RPMI8226 (cell line): ENCODE data around the gene SPOP.
"Not testable (repeated sequence)": the region's sequence is repeated elsewhere in the genome, so short reads cannot be mapped to it uniquely, and the experiment has no call there.

ENCODE experiments used
- DNase-seq: peaks from one replicate; pipeline ENCODE4 v3.0.0-alpha.2; 2015

SPOP gene

DNA sequence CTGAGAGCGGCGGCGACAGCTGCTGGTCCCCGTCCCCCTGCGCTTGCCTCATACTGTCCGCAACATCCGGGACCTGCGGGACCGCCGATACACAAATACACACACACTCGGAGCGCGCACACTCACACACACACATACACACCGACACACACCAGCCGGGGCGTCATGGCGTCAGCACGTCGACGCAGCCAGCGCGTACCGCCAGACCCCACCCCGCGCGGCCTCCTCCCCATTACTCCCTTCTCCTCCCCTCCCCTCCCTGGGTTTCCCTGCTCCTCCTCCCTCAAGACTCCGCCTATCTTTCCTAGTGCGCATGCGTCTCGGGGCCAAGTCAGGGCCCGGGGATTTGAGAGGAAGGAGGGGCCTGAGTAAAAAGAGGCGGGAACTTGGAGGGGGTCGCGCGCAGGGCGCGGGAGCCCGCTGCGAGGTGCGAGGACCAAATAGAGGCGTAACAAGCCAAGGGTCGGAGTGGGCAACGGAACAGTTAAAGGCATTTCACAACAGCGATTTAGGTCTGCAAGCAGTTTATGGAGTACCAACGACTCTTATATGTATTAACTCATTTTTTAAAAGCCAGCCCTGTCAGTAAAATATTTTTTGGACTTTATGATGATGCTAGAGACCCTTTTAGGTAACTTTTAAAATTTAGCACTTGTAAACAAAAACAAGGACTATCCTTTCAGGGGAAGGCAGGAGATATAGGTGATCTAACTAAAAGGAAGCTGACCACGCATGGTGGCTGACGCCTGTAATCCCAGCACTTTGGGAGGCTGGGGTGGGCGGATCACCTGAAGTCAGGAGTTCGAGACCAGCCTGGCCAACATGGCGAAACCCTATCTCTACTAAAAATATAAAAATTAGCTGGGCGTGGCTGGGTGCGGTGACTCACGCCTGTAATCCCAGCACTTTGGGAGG is at the start of gene SPOP:
Gene SPOP (minus strand): TSS at position 165 of the 915 bp plus-strand sequence. CDS start 55,287 bp downstream, outside the sequence.
- DNase-seq, result peak; percentile 99

DNA sequence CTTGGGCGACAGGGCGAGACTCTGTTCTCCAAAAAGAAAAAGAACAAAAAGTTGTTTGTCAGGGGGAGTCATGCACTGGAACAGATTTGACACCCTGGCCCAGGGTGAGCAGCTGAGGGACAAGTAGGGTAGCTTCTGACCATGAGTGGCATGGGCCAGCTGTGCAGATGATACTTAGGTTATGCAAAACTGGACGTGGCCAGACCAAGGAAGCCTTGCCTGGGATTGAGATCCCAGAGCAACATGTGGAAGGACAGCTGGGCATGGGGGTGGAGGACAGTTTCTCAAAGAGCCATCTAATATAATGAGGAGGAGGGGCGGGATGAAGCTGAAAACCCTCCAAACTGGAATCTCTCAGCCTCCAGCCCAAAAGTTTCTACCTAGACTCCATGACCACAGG is 49.5 kb upstream of the SPOP start:
- no peak for DNase-seq

DNA sequence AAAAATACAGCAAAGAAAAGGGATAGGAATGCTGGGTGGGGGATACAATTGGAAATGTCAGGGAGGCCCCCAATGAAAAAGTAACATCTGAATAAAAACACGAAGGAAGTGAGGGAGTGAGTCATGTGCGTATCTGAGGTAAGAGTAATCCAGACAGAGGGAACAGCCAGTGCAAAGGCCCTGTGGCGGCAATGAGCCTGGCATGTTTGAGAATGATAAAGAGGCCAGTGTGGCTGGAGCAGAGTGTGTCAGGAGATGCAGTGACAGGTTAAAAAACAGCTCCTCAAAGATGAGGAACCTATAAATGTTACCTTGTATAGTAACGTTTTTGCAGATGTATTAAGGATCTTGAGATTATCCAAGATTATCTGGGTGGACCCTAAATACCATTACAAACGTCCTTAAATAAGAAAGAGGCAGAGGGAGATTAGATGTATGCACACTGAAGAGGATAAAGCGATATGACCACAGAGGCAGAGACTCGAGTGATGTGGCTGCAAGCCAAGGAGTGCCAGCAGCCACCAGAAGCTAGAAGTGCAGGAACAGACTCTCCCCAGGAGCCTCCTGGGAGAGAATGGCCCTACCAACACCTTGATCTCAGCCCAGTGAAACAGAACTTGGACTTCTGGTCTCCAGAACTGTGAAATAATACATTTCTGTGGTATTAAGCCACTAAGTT is 47.7 kb upstream of the SPOP start:
- no peak for DNase-seq

DNA sequence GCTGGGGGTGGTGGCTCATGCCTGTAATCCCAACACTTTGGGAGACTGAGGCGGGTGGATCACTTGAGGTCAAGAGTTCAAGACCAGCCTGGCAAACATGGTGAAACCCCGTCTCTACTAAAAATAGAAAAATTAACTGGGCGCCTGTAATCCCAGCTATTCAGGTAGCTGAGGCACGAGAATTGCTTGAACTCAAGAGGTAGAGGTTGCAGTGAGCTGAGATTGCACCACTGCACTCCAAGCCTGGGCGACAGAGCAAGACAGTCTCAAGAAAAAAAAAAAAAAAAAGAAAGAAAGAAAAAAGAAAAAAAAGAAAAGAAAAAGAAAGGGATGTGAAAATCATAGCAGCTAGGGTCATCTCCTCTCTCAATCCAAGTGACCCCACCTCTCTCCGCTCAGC is 46.7 kb upstream of the SPOP start:
- not testable (repeated sequence) for DNase-seq

DNA sequence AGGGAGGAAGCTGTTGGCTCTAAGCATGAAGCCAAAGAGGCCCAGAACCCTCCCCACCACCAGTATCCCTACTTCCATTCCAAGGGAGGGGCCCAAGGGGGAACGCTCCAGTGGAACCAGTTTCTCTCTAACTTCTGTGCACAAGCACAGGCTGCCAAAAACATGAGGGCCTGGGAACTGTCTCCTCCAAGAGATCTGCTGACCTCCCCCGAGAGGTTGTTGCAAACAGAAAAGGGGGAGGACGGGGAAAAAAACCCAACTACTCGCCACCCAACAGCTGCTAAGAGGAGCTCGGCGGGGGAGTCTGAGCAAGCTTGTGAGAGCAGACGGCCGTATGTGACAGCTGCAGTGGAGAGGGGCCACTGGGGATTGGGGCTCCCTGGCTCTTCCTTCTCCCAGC is 45.5 kb upstream of the SPOP start:
- no peak for DNase-seq

DNA sequence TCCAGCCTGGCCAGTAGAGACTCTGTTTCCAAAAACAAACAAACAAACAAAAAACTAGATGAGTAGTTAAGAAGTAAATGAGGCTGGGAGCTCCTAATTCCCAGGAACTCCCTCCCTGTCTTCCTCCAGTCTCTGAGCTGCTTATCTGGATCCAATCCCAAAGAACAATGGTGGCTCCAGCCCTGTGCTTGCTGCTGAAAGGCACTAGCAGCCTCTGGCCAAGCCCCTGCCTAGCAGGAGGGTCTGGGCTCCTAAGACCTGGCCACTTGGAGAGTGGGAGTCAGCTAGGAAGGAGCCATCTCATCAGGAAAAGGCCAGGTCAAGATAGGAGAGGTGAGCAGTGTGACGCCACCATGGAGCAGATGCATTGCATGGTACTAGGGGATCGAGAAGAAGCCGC is 44.2 kb upstream of the SPOP start:
- DNase-seq, result no peak

DNA sequence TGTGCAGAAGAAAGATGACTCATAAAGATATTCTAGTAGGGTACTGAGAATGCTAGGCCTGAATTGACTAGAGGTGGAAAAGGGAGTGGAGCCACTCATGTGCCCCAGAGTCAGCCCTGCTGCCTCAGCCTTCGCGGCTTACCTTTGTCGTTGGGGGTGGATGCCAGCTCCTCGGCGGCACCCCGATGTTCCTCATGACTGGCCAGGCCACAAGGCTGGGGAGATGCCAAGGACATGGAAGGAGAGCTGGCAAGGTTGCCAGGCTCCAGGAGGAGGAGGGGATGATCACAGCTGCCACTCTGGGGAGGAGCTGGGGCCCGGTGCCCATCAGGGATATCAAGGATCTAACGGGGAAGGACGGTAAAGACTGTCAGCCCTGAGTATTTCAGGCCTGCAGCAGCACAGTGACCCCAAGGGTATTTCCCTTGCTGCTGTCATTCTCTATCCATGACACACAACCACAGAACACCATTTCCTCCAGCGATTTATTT is 39.5 kb upstream of the SPOP start:
- no peak for DNase-seq

DNA sequence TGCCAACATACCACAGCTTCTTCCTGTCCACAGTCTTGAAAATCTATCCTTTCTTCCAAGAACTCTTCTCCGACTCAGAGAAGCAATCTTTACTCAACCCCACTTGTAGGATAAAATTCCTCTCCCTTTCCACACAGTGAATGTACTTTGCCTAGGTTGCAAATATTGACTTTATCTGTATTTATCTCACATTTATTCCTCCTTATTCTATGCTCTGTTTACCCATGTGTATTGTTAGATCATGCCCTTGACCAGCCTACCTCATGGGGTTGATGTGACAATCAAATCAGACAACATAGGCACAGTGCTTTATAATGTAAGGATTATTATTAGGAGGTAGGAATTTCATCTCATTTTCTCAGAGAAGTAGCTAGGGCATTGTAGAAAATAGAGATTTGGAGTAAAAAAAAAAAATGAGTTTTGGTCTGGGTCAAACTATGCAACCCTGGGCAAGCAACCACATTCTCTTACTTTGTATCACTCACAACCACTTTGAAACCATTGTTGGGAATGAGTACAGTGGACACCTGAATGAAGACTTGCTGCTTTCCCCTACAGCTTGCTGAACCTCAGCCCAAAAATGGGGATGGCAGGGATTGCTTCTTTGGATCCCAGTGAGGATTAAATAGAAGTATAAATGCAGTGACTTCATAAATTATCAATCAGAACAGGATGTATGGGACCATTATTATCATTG is 38.9 kb upstream of the SPOP start:
- no peak for DNase-seq

DNA sequence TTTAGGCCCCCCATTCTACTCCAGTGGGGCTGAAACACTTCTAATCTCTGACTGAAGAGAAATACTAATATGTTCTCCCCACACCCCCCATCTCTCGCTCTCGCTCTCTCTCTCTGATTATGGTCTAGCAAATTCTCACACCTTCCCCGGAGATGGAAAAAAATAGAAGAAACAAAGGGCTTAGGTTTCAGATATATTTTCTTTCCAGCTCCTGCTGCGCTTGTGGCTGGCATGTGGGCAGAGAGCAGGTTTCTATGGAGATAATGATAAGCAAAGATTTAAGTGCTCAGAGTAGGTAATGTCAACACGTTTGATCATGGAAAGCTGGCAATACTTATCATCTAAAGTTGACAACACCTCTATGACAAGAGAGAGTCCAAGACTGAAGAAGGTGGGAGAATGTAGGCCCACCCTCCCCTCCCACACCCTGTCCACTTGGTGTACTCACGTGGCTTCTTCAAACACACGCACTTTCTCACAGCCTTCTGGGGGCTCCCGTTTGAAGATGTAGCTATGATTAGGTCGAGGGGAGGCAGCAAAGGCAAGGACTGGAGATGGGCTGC is 37.9 kb upstream of the SPOP start:
- DNase-seq, result no peak

DNA sequence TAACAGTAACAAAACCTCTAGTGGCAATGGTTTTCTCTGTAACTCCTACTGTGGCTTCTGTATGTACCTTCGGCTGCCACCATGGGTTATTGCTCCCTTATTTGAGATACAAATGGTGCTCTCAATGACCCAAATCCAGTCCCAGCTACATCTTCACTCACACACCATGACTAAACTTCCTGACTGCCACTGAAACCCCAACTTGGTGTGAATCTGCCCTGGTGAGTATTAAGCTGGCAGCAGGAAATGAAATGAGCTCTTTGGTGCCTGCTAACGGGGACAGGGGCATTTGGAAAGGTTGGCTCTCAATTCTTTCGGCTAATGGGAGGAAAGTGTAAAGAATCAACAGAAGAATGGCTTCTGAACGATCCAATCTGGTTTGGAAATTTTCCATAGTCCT is 37.3 kb upstream of the SPOP start:
- DNase-seq, result no peak

DNA sequence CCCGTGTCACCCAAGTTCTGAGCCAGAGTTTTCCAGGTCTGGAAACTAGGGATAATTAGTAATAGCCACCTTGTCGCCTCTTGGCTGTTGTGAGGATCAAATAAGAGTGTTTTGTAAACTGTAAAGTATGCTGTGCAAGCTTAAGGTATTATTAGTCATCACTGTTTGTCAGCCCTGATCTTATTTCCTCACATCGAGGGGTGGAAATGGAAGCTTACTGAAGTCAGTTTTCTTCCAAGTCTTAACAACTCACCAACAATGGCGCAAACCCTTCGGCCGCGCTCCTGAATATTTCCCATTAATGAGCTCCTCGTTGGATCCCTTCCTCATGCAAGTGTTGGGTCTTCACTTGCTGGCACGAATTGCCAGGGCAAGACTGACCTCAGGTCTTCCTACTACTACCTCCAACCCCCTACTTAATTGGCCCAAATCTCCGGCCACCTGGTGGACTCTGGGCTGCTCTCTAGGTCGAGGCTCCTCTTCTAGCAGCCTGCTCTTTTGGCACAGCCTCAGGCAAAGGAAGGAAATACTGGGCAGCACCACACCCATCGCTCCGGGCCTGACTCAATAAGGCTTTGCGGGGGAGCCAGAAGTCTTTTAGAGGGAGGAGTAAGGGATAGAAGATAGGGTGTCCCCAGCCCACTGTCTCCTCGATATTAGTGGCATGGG is 30.8 kb upstream of the SPOP start:
- DNase-seq, result no peak

DNA sequence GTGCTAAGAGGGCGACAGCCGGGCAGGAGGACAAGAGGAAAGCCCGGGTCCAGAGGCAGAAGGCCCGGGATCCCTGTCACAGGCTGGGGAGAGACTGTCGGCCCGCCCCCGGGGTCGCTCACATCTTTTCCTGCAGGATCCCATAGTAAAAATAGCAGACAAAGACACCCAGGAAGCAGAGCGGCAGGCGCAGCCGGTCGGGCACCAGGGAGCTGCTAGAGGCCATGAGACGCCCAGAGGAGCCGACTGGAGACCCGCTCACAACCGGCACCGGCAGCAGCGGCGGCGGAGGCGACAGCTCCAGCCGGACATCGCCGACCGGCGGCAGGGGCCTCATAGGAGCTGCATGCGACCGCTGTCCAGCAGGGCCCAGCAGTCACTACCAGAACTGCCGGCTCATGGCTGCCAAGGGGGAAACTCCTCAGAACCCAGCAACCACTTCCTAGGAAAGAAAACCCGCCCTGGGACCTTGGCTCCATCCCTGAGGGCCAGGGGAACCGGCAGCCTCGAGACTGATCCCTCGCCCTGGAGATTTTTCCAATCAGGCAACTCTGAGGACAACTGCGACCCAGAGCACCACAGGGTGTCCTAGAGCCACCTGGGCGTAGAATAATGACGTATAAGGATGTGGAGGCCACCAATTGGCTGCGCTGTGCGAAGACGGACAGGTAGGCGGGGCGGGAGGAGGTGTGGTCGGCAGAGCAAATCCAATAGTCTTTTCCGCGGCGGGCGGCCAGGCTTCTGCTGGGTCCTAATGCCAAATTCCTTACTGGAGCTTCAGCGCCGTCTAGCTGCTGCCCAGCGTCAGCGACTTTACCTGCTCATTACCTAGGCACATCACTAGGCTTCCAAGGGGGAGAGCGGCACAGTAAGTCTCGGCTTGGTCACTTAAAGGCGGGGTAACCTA is 30.0 kb upstream of the SPOP start, which contains the start of gene SLC35B1:
Gene SLC35B1 (minus strand): TSS at position 357 of the 907 bp plus-strand sequence. CDS start 131 bp downstream, at position 226.
- DNase-seq, result peak; percentile 99

DNA sequence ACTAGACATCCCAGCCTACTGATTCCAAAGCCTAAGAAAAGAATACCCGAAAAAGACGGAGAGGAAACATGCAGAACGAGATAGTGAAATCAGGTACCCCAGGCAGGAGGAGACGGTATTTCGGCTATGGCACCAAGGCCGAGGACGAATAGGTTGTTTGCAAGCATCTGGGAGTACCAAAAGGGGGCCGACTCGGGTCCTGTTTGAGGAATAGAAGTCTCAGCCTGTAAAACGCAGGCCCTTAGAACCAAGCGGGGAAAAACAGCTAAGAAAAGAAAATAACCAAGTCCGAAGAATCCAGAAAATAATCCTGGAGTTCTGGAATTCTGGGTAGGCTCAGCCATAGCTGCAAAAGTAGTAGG is 29.3 kb upstream of the SPOP start:
- peak; percentile 19 for DNase-seq

DNA sequence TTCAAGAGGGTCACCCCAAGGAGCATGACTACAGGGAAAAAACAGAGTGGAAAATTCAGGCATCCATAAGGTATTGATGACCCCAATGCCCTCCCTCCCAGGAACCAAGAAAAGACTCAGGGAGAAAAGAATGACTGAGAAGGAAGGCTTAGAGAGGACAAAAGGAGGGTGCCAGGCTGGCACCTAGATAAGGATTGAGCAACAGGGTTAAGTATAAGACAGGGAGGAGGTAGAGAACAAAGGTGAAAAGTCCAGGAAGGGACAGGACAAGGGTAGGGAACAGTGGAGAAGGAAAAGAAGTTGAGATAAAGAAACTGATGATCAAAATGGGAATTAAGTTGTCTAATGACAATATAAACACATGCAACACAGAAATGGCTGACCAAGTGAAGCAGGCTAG is 27.4 kb upstream of the SPOP start:
- no peak for DNase-seq

DNA sequence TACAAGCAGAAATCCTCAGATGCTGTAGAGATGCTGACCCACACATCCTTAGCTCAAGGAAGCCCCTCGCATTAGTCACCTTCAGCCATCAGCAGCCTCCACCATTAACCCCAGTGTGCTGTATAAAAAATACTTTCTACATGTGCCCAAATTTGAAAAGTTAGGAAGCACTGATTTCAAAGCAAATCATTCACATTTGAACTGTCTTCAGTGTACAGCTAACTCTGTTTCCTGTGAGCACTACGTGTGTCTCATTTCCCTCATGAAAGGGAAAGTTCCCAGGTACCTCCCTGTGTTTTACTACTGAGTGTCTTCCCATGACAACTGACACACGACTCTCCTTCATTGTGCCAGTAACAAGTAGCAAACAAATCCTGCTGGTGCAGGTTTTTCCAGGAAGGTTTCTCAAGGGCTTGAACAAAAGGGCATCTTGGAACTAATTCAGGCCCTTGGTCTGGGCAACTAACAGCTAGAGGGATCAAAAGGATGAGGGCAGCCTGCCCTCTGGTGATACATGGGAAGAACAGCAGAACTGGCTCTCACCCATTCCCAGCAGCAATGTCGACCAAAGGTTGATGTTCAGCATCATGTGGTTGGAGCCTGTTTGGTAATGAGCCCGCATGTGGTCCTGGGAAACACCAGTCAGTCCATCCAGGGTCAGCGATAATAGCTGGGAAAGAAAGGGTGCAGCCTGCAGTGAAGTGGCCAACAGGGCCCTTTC is 25.8 kb upstream of the SPOP start:
- DNase-seq, result peak; percentile 39

DNA sequence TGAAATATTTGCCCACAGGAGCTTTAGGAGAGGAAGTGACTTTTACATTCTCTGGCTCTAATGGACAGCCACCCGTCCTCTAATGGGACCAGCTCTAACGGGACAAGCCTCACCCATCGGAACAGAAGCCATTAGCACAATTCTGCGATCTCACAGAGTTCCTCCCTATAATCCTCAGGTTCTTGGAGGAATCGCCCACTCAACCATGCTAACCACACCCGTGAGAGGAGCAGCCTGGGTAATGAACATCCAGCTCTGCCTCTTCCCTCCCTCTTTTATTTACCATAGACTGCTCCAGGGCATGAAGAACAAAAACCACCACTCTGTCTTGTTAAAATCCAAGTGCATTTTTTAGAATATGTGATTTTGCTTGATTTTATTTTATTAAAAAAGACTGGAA is 23.1 kb upstream of the SPOP start:
- no peak for DNase-seq

DNA sequence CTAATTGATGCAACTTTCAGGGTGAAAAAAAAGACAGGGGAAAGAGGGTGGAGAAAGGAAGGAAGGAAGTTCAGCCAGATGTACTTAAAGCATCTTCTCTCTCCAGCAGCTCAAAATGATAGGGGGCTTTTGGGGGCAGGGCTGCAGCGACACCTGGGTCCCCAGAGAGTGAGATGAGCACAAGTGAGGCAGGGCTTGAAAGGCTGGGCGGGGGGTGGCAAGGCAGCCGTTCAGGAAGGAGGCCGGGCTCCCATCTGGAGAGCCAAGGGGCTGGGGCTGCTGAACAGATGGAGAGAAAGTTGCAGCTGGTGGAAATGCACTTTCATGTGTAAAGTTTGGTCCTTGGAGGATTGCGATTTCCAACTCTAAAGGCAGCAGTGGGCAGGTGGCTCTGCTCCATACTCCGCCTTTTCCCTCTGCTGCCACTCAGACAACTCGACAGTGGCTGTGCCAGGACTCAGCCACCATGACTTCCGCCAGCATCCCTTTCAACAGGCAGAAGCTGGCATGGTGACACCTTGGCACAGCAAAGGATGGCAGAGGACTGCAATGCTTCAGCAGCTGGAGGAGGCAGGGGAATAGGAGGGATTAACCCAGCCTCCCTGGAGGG is 22.2 kb upstream of the SPOP start:
- no peak for DNase-seq

DNA sequence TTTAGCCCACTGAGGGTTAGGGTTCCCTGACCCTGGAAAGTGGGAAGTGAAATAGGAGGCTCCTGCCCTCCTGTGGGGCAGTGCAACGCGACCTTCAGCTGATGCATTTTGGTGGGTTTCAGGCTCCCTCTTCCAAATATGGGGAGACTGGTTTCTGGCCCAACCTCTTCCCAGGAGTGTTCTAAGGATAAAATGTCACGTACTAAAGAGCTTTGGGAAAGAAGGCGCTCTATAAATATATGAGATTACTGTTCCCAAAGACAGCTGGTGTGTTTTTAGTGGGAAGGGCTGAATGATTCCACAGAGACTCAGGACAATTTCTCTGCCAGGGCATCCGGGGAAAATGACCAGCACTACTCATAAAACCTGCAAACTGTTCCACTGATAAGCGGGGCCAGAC is 20.1 kb upstream of the SPOP start:
- no peak for DNase-seq

DNA sequence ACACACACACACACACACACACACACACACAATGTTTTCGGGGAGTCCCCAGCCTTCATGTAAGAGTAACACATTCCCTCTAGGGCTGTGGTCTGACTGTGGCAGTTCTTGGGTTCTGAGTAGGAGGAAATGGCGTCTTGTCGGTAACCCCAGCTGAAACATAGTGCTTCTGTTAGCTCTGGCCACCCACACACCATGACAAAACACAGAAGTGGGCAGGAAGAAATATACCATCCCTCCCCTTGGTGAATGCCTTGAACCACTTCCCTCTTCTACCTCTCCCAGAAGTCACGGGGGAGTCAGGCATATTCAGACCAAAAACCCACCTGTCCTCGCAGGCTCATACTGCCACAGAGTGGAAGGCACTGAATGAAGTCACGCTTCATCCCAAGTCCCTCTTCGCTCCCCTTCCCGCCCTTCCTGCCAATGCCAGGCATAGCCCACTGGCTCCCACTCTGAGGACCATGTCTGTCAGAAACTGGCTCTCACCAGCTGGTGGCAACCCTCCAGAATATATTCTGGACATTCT is 18.4 kb upstream of the SPOP start:
- DNase-seq, result no peak

DNA sequence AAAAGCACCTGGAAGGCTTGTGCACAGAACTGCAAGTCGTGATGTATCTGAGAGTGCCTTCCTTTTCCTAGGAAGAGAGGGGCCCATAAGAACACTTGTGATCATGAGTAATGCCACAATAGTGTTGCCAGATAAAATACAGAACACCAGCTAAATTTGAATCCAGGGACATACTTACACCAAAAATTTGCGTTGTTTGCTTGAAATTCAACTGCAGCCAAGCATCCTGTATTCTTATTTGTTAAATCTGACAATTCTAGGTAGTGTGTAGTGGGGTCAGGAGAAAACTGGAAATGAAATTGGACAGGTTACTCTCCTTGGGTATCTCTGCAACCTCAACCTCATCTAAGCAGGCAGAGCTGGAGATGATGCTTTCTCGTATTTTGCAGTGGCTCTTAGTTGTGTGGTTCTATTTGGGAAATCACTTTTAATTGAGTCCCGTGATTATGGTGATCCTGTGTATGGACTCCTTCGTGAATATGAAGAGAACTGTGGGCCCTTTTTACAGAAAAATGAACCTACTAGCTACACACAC is 17.9 kb upstream of the SPOP start:
- DNase-seq, result no peak
